DOHH2 (cell line): Measurements from ENCODE around the gene CCR9.

ENCODE experiments used
- H3F3A ChIP-seq: fragments of 200-600 bp; sonication (generic), shearing (Covaris generic); 2 replicates; pipeline ENCODE4 v1.6.0; 2016; ENCODE audit warnings: antibody characterized with exemption, mild to moderate bottlenecking; ENCODE audit not compliant: control insufficient read depth, insufficient read depth
- H3K27ac ChIP-seq: fragments of 200-600 bp; sonication (generic); 2 replicates; pipeline ENCODE4 v1.5.1; 2014; ENCODE audit warnings: low read depth, mild to moderate bottlenecking, low read length, moderate library complexity
- H3K27me3 ChIP-seq: fragments of 200-600 bp; sonication (generic); 2 replicates; pipeline ENCODE4 v1.6.1; 2014; ENCODE audit warnings: mild to moderate bottlenecking, low read length, mixed read lengths; ENCODE audit not compliant: control insufficient read depth
- H3K36me3 ChIP-seq: fragments of 200-600 bp; sonication (generic); 2 replicates; pipeline ENCODE4 v1.6.1; 2014; ENCODE audit warnings: mild to moderate bottlenecking, low read length, moderate library complexity, mixed read lengths; ENCODE audit not compliant: control insufficient read depth
- H3K4me1 ChIP-seq: fragments of 200-600 bp; sonication (generic); 2 replicates; pipeline ENCODE4 v1.6.1; 2014; ENCODE audit warnings: mild to moderate bottlenecking, low read length, mixed read lengths; ENCODE audit not compliant: control insufficient read depth
- H3K4me2 ChIP-seq: fragments of 200-600 bp; sonication (generic); 2 replicates; pipeline ENCODE4 v1.6.0; 2014; ENCODE audit warnings: mild to moderate bottlenecking, low read length, moderate library complexity
- H3K4me3 ChIP-seq: fragments of 200-600 bp; sonication (generic); 2 replicates; pipeline ENCODE4 v1.5.1; 2014; ENCODE audit warnings: mild to moderate bottlenecking, low read length, mixed read lengths
- H3K79me2 ChIP-seq: fragments of 200-600 bp; sonication (generic); 2 replicates; pipeline ENCODE4 v1.6.1; 2014; ENCODE audit warnings: mild to moderate bottlenecking, low read length, mixed read lengths; ENCODE audit not compliant: control insufficient read depth
- H3K9me2 ChIP-seq: fragments of 200-600 bp; sonication (generic); replicated peaks from 2 replicates; pipeline ENCODE4 v1.6.1; 2014; ENCODE audit warnings: mild to moderate bottlenecking, low read length, mixed read lengths; ENCODE audit not compliant: control insufficient read depth
- H3K9me3 ChIP-seq: fragments of 200-600 bp; sonication (generic); 2 replicates; pipeline ENCODE4 v1.6.1; 2014; ENCODE audit warnings: antibody characterized with exemption, low read length, mixed read lengths; ENCODE audit not compliant: control insufficient read depth, insufficient read depth
- H4K20me1 ChIP-seq: fragments of 200-600 bp; sonication (generic); 2 replicates; pipeline ENCODE4 v1.6.0; 2014; ENCODE audit warnings: low read depth, mild to moderate bottlenecking, antibody characterized with exemption, low read length, moderate library complexity; ENCODE audit not compliant: control insufficient read depth, insufficient read depth
- CTCF ChIP-seq: fragments of 200-600 bp; sonication (generic); IDR thresholded peaks from one replicate; pipeline ENCODE4 v1.5.1; 2014; ENCODE audit warnings: antibody characterized with exemption, mild to moderate bottlenecking, low read depth, low read length; ENCODE audit not compliant: poor library complexity, severe bottlenecking
- EZH2phosphoT487 ChIP-seq: fragments of 200-600 bp; sonication (generic); IDR thresholded peaks from 2 replicates; pipeline ENCODE4 v1.6.1; 2017; ENCODE audit warnings: borderline replicate concordance, mild to moderate bottlenecking, antibody characterized with exemption, low read length, moderate library complexity, mixed read lengths

Gene CCR9

GRCh38 chr3:45922039-45922326 lies 35.6 kb downstream of the CCR9 start:
- Histone ChIP-seq H3K4me2 (no peak overlapping the region), H3K36me3 (peaks cover 16% of the 10 kb centered on the region), H3K9me2 (no peaks in the 10 kb centered on the region), H3F3A (no peaks in the 10 kb centered on the region), H3K27ac (no peak overlapping the region), H3K4me1 (no peaks in the 10 kb centered on the region), H4K20me1 (no peaks in the 10 kb centered on the region), H3K27me3 (no peaks in the 10 kb centered on the region), H3K79me2 (no peaks in the 10 kb centered on the region), H3K9me3 (no peaks in the 10 kb centered on the region), H3K4me3 (no peak overlapping the region)
- TF ChIP-seq CTCF: no peak
- no peak for TF ChIP-seq EZH2phosphoT487

GRCh38 chr3:45922950-45923590 lies 36.7 kb downstream of the CCR9 start:
- Histone ChIP-seq H3K4me2 (no peak overlapping the region), H3K36me3 (peaks cover 25% of the 10 kb centered on the region), H3K27me3 (no peaks in the 10 kb centered on the region), H3K9me3 (no peaks in the 10 kb centered on the region), H3K4me1 (no peaks in the 10 kb centered on the region), H3K9me2 (no peaks in the 10 kb centered on the region), H4K20me1 (no peaks in the 10 kb centered on the region), H3F3A (no peaks in the 10 kb centered on the region), H3K79me2 (no peaks in the 10 kb centered on the region), H3K4me3 (no peak overlapping the region), H3K27ac (no peak overlapping the region)
- TF ChIP-seq EZH2phosphoT487: no peak
- TF ChIP-seq CTCF: no peak

- no peak for TF ChIP-seq CTCF
- no peak for TF ChIP-seq EZH2phosphoT487
- Histone ChIP-seq H3K27ac (no peak overlapping the region), H3K79me2 (no peaks in the 10 kb centered on the region), H3K4me1 (no peaks in the 10 kb centered on the region), H3K36me3 (peaks cover 32% of the 10 kb centered on the region), H3K4me2 (no peak overlapping the region), H4K20me1 (no peaks in the 10 kb centered on the region), H3K9me2 (no peaks in the 10 kb centered on the region), H3K9me3 (no peaks in the 10 kb centered on the region), H3K4me3 (no peak overlapping the region), H3K27me3 (no peaks in the 10 kb centered on the region), H3F3A (no peaks in the 10 kb centered on the region)
Observed at GRCh38 chr3:45923755-45924154, 37.4 kb downstream of the CCR9 start.
